Measurements from ENCODE around the gene APBA2.

APBA2 gene

DNA sequence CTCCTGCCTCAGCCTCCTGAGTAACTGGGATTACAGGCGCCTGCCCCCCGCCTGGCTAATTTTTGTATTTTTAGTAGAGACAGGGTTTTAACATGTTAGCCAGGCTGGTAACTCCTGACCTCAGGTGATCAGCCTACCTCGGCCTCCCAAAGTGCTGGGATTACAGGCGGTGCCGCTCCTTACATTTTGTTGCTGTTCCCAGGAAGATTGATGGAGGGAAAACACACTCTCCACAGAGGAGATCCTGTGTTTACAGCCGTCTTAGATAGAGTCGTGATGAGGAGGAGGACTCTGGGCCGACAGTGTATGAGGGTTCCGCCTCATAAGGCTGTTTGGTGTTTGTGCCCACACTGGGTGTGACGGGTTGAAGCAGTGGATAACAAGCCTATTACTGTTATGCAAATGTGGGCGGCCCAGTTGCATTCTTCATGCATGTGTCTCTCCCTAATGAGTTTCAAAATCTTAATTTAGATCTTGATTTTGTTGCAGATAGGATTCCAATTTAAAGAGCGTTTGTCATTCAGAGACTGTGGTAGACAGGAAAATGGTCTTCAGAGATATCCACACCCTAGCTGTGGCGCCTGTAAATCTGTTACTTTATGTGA, 60.0 kb downstream of the APBA2 start:
- Histone ChIP-seq H3K36me3 (ENCODE audit: control insufficient read depth, insufficient read depth, low read length) (no peaks in the 10 kb centered on the region; the same call in 1 of the 2 replicates), H3K27me3 (ENCODE audit: control insufficient read depth, insufficient read depth, low read length) (no peaks in the 10 kb centered on the region), H3K4me1 (ENCODE audit: control insufficient read depth, insufficient read depth, low read length) (no peaks in the 10 kb centered on the region), H3K9me3 (ENCODE audit: control insufficient read depth, insufficient read depth, low read length) (no peaks in the 10 kb centered on the region), H3K4me3 (ENCODE audit: low read length) (no peak overlapping the region), H3K27ac (ENCODE audit: low read length) (no peak overlapping the region)
- no peak for DNase-seq (ENCODE audit: low read depth, low spot score)
- no CpG with 5 or more reads among the region's 13 CpGs for WGBS (ENCODE audit: insufficient coverage, insufficient read length)

DNA sequence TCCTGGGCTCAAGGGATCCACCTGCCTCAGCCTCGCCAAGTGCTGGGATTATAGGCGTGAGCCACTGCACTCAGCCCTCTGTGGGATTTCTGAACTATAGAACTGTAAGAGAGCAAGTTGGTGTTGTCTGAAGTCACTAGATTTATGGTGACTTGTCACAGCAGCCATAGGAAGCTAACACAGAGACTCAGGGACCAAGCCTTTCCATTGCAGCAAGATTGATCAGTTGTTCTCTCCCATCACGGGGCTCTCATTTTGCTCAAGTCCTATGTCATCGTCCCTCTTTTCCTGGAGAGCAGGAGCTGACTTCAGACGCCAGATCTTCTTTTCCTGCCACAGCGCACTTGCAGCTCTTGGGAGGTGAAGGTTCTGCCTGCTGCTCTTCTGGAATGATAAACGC, 61.0 kb downstream of the APBA2 start:
- no peaks in the 10 kb centered on the region for H3K4me1 ChIP-seq (ENCODE audit: control insufficient read depth, insufficient read depth, low read length)
- H3K9me3 ChIP-seq (ENCODE audit: control insufficient read depth, insufficient read depth, low read length): no peaks in the 10 kb centered on the region
- no CpG with 5 or more reads among the region's 7 CpGs for WGBS (ENCODE audit: insufficient coverage, insufficient read length)
- no peak overlapping the region for H3K27ac ChIP-seq (ENCODE audit: low read length)
- no peak overlapping the region for H3K4me3 ChIP-seq (ENCODE audit: low read length)
- no peaks in the 10 kb centered on the region; the same call in 1 of the 2 replicates for H3K36me3 ChIP-seq (ENCODE audit: control insufficient read depth, insufficient read depth, low read length)
- no peaks in the 10 kb centered on the region for H3K27me3 ChIP-seq (ENCODE audit: control insufficient read depth, insufficient read depth, low read length)
- no peak for DNase-seq (ENCODE audit: low read depth, low spot score)

DNA sequence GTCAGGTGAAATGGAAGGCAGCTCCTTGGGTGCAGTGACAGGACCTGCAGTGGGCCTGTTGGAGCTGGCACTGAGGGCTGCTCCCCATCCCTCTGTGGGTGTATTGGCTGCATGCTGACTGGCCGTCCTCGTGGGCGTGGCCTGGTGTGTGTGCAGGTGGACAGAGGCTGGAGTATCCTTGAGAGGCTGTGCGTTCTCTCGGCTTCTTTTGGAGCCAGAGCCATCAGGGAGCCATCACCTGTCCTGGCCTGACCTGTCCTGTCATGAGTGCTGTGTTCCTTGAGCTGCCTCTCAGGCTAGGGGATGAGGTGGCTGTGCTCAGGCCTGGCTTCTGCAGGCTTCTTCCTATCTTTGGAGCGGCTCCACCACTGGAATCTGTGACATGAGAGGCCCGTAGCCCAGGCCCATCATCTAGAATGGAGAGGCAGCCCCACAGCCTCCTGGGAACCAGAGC, 61.5 kb downstream of the APBA2 start:
- no peaks in the 10 kb centered on the region for H3K27me3 ChIP-seq (ENCODE audit: control insufficient read depth, insufficient read depth, low read length)
- no peaks in the 10 kb centered on the region for H3K9me3 ChIP-seq (ENCODE audit: control insufficient read depth, insufficient read depth, low read length)
- no peak for DNase-seq (ENCODE audit: low read depth, low spot score)
- WGBS (ENCODE audit: insufficient coverage, insufficient read length): no CpG with 5 or more reads among the region's 7 CpGs
- no peak overlapping the region for H3K4me3 ChIP-seq (ENCODE audit: low read length)
- H3K36me3 ChIP-seq (ENCODE audit: control insufficient read depth, insufficient read depth, low read length): no peaks in the 10 kb centered on the region; the same call in 1 of the 2 replicates
- no peak overlapping the region for H3K27ac ChIP-seq (ENCODE audit: low read length)
- H3K4me1 ChIP-seq (ENCODE audit: control insufficient read depth, insufficient read depth, low read length): no peaks in the 10 kb centered on the region

GRCh38 chr15:28948036-28948435, 62.3 kb downstream of the APBA2 start:
- Histone ChIP-seq H3K27ac (ENCODE audit: low read length) (no peak overlapping the region), H3K9me3 (ENCODE audit: control insufficient read depth, insufficient read depth, low read length) (no peaks in the 10 kb centered on the region), H3K27me3 (ENCODE audit: control insufficient read depth, insufficient read depth, low read length) (no peaks in the 10 kb centered on the region), H3K4me1 (ENCODE audit: control insufficient read depth, insufficient read depth, low read length) (no peaks in the 10 kb centered on the region), H3K36me3 (ENCODE audit: control insufficient read depth, insufficient read depth, low read length) (no peaks in the 10 kb centered on the region), H3K4me3 (ENCODE audit: low read length) (no peak overlapping the region)
- DNase-seq (ENCODE audit: low read depth, low spot score): no peak
- WGBS (ENCODE audit: insufficient coverage, insufficient read length): no CpG with 5 or more reads among the region's 2 CpGs

DNA sequence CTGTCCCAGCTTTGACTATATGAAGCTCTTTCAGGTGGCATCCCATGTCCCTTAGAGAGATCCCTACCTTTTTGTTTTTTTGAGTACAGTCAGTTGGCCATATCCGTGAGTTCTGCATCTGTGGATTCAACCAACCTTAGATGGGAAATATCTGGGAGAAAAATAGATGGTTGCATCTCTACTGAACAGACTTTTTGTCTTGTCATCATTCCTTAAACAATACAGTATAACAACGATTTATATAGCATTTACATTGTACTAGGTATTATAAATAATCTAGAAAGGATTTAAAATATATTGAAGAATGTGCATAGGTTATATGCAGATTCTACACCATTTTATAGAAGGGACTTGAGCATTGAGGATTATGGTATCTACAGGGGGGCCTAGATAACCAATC, 65.1 kb downstream of the APBA2 start:
- no peak overlapping the region for H3K27ac ChIP-seq (ENCODE audit: low read length)
- H3K36me3 ChIP-seq (ENCODE audit: control insufficient read depth, insufficient read depth, low read length): no peaks in the 10 kb centered on the region
- no CpG with 5 or more reads among the region's 2 CpGs for WGBS (ENCODE audit: insufficient coverage, insufficient read length)
- no peak for DNase-seq (ENCODE audit: low read depth, low spot score)
- peaks cover 3% of the 10 kb centered on the region for H3K4me1 ChIP-seq (ENCODE audit: control insufficient read depth, insufficient read depth, low read length)
- H3K27me3 ChIP-seq (ENCODE audit: control insufficient read depth, insufficient read depth, low read length): no peaks in the 10 kb centered on the region
- no peaks in the 10 kb centered on the region for H3K9me3 ChIP-seq (ENCODE audit: control insufficient read depth, insufficient read depth, low read length)
- H3K4me3 ChIP-seq (ENCODE audit: low read length): no peak overlapping the region

GRCh38 chr15:28952666-28953491, 67.1 kb downstream of the APBA2 start:
- Histone ChIP-seq H3K27ac (ENCODE audit: low read length) (no peak overlapping the region), H3K9me3 (ENCODE audit: control insufficient read depth, insufficient read depth, low read length) (no peaks in the 10 kb centered on the region), H3K4me3 (ENCODE audit: low read length) (no peak overlapping the region), H3K27me3 (ENCODE audit: control insufficient read depth, insufficient read depth, low read length) (no peaks in the 10 kb centered on the region), H3K36me3 (ENCODE audit: control insufficient read depth, insufficient read depth, low read length) (no peaks in the 10 kb centered on the region), H3K4me1 (ENCODE audit: control insufficient read depth, insufficient read depth, low read length) (peaks cover 4% of the 10 kb centered on the region)
- no peak for DNase-seq (ENCODE audit: low read depth, low spot score)
- no CpG with 5 or more reads among the region's 7 CpGs for WGBS (ENCODE audit: insufficient coverage, insufficient read length)

DNA sequence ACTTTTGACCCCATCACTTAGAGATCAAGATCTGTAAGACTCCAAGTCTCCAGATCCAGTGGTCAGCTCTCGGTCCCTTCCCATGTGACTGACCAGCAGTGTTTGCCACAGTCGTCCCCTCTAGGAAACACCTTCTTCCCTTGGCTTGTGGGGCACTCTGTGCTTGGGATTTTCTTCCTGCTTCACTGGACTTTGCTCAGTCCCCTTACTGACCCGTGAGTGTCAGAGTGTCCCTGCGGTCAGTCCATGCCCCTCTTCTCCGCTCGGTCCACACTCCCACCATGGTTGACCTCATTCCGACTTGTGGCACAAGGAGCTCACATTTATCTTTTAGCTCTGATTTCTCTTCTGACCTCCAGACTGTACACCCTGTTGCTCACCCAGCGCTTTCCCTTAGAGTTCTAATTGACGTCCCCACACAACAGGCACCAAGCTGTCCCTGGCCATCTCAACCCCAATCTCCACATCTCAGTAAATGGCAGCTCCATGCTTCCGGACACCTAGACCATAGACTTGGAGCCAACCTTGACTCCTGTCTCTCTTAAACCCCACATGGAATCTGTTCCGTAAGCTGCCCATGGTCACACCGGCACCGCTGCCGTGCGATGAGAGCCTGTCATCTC, 67.9 kb downstream of the APBA2 start:
- Histone ChIP-seq H3K4me3 (ENCODE audit: low read length) (no peak overlapping the region), H3K36me3 (ENCODE audit: control insufficient read depth, insufficient read depth, low read length) (no peaks in the 10 kb centered on the region), H3K27me3 (ENCODE audit: control insufficient read depth, insufficient read depth, low read length) (no peaks in the 10 kb centered on the region), H3K27ac (ENCODE audit: low read length) (no peak overlapping the region), H3K4me1 (ENCODE audit: control insufficient read depth, insufficient read depth, low read length) (peaks cover 4% of the 10 kb centered on the region), H3K9me3 (ENCODE audit: control insufficient read depth, insufficient read depth, low read length) (no peaks in the 10 kb centered on the region)
- WGBS (ENCODE audit: insufficient coverage, insufficient read length): no CpG with 5 or more reads among the region's 15 CpGs
- no peak for DNase-seq (ENCODE audit: low read depth, low spot score)

DNA sequence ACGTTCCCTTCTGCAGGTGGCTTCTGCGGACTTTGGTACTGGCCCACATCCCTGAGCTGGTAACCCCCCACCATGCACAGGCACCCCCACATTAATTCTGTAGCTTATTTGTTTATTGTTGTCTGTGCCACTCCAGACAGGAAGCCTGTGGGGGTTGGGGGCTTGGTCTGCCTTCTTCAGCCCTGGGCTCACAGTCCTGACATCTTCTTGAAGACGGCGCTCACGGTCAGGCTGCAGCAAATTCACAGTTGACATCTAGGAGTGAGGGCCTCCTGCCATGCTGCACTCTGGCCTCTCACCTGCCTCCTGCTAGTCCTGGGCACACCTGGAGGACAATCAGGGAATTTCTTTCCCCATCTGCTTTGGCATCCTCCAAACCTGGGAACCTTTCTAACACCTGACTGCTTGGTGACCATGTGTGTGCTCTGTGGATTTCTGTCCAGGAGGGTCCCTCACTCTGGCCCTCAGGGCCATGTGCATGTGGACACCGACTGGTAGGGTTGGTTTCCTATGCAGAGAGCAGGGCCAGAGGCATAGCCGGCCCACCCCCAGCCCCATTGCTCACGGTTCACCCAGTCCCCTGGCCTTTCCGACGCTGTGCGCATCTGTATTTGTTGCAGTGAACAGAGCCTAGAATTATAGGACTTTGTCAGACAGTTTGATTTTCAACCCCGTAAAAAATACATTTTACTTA, 68.8 kb downstream of the APBA2 start:
- Histone ChIP-seq H3K27ac (ENCODE audit: low read length) (no peak overlapping the region), H3K4me3 (ENCODE audit: low read length) (no peak overlapping the region), H3K9me3 (ENCODE audit: control insufficient read depth, insufficient read depth, low read length) (no peaks in the 10 kb centered on the region), H3K4me1 (ENCODE audit: control insufficient read depth, insufficient read depth, low read length) (peaks cover 4% of the 10 kb centered on the region), H3K36me3 (ENCODE audit: control insufficient read depth, insufficient read depth, low read length) (no peaks in the 10 kb centered on the region), H3K27me3 (ENCODE audit: control insufficient read depth, insufficient read depth, low read length) (no peaks in the 10 kb centered on the region)
- WGBS (ENCODE audit: insufficient coverage, insufficient read length): no CpG with 5 or more reads among the region's 12 CpGs
- DNase-seq (ENCODE audit: low read depth, low spot score): no peak

GRCh38 chr15:28955160-28955992, 69.6 kb downstream of the APBA2 start:
- no peak overlapping the region for H3K4me3 ChIP-seq (ENCODE audit: low read length)
- no peak for DNase-seq (ENCODE audit: low read depth, low spot score)
- H3K36me3 ChIP-seq (ENCODE audit: control insufficient read depth, insufficient read depth, low read length): no peaks in the 10 kb centered on the region
- no CpG with 5 or more reads among the region's 8 CpGs for WGBS (ENCODE audit: insufficient coverage, insufficient read length)
- H3K27me3 ChIP-seq (ENCODE audit: control insufficient read depth, insufficient read depth, low read length): no peaks in the 10 kb centered on the region
- no peaks in the 10 kb centered on the region for H3K9me3 ChIP-seq (ENCODE audit: control insufficient read depth, insufficient read depth, low read length)
- no peak overlapping the region for H3K27ac ChIP-seq (ENCODE audit: low read length)
- peaks cover 4% of the 10 kb centered on the region for H3K4me1 ChIP-seq (ENCODE audit: control insufficient read depth, insufficient read depth, low read length)

Measured in iPS DF 6.9 (cell line).